GM12872 (cell line): Measurements from ENCODE around the gene AK8.

ENCODE experiments used
- CTCF ChIP-seq: IDR thresholded peaks from 3 replicates; pipeline ENCODE4 v1.5.1; 2011; ENCODE audit warnings: low read depth, mild to moderate bottlenecking, low read length, moderate library complexity; ENCODE audit not compliant: insufficient read depth

Gene AK8

DNA sequence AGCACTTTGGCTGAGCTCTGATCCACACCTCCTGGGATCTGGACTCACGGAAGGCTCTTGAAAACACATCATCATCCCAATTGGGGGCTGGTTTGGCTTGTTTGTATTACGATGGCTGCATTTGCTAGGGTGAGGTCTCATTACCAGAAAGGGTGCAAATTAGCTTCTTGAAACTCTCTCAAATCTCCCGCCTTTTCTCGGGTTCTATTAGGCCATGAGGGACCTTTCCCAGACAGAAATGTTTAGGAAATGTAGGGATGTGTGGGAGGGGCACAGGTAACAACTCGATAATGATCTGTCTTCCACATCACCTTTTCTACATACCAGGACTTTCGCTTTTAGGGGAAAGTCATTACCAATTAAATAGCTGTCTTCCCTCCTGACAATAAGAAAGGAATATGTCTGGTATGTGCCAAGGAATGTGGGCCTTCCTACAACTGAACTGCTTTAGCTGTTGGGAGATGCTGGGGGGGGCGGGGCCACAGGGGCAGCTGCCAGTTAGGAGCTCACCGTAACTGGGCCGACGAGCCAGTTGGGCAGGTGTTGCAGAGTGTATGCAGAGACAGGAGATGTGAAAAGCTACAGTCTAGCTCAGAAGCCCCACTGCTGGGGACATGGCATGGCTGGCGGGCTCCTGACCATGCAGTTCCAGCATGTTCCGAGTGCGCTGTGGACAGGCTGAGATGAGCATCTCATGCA is 71.2 kb downstream of the AK8 start:
- TF ChIP-seq CTCF = no peak

- TF ChIP-seq CTCF = no peak
Measured at GRCh38 chr9:132806306-132806705, 71.8 kb downstream of the AK8 start.

GRCh38 chr9:132804576-132805295 is 73.3 kb downstream of the AK8 start:
- no peak for TF ChIP-seq CTCF

GRCh38 chr9:132802121-132802795 is 75.8 kb downstream of the AK8 start:
- TF ChIP-seq CTCF = no peak

GRCh38 chr9:132801659-132802058 is 76.4 kb downstream of the AK8 start:
- no peak for TF ChIP-seq CTCF

DNA sequence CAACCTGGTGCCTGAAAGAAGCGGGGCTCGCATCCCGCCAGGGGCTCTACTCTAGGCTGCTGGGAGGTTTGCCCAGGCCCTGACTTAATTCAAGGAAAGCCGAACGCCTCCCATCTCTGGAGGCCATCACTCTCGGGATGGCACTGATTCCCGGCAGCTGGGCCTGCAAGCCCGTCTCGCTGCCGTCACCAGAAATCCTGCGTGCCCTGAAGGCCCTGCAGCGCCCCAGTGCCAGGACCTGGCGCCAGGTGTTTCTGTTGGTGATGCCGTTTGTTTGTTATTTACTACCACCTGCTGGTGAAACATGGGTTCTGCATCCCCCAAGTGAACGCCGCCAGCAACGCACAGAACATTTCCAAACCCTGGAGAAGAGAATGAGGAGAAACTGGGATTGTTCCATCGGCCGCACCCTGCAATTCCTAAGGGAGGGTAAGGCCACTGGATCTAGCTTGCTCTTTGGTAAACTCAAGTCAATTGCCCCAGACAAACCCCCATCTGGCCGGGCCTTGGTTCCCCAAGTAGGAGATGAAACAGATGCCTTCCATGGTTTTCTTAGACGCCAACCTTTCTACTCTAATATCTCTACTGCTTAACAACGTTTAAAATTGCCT is 77.9 kb downstream of the AK8 start:
- TF ChIP-seq CTCF = peak; percentile 77
